HG03460 (cell line): ENCODE measurements around the gene KCNMA1.

Source experiments
- ATAC-seq: cut with Tn5 transposase; IDR thresholded peaks from one replicate; pipeline ENCODE4 v1.9.1; 2021; ENCODE audit not compliant: unreplicated experiment

KCNMA1 gene

DNA sequence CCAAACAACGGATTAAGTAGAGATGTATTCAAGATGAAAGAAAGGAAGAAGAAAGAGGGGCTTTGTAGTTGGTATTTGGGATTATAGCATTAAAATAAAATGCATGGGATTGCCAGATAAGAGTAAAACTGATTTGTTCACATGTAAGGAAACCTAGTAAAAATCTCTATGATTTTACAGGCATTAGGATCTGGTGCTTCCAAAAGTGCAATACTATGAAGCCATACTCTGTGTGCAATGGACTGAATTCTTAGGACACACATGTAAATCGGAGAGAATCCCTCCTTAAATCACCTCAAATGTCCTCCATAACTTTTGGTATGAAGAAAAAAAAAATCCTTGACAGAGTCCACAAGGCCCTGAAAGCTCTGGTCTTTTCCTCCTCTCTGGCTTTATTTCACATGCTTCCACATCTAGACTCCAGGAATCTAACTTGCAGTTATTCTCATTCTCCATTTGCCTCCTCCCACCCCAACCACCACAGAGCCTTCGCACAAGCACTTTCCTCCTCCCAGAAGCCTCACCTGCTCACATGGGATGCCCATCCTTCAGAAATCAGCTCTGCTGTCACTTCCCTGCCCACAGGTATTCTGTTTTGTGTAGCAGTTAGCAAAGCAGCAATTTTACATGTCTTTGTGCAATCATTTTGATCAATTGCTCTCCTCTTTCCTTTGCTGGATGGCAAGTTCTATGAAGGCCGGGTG lies 378.3 kb downstream of the KCNMA1 start:
- ATAC-seq = no peak

GRCh38 chr10:77256346-77256745 lies 381.3 kb downstream of the KCNMA1 start:
- no peak for ATAC-seq

DNA sequence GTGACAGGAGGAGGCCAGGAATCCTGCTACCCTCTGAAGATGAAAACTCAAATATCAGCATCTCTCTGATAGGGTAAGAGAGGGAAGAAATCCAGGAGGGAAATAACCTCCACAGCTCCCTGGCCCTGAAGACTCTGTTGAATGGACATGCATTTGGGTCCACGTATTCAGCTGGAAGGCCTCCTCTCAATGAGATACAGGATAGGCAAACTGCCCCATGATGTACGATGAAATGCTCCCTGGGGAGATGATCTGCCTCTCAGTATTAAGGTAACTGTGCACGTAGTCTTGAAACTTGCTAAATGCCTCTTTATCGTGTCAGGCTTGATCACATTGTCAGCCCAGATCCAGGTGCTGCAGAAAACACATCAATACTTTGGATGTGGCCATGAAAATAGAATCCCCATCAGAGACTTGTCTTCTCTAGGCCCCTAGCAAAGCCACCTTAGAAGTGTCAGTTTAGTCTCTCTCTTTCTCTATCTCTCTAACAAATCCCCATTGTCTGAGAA lies 384.0 kb downstream of the KCNMA1 start:
- ATAC-seq = no peak

GRCh38 chr10:77253147-77253545 lies 384.5 kb downstream of the KCNMA1 start:
- ATAC-seq = no peak

DNA sequence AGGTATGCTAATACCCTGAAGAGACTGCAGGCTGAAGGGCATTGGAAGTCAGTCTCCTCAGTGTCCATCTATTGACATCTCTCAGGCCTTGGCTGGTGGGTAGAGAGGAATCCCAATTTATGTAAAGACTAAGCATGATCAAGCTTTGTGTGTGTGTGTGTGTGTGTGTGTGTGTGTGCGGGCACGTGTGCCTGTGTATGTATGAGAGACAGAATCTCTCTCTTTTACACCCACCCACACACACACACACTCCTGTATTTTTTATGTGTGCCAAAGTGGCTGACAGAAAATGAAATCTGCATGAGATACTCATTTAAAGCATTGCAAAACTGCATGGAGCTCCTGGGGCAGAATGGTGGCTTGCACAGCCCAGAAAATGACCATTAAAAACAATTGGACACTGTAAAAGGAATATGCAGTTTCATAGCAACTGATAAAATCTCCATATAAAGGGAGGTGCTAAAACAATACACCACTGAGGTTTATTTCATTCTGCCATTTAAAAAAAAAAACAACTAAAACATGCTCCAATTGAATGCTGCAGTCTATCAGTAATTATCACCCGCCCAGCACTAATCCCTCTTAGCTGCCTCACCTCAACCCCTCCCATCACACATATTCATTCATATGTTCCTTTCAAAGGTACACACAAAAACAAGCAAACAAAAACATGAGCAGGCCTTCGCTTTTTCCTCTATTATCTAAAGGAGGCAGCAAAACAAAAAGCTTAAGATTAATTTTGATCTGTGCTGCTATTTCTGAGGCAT lies 385.0 kb downstream of the KCNMA1 start:
- no peak for ATAC-seq

DNA sequence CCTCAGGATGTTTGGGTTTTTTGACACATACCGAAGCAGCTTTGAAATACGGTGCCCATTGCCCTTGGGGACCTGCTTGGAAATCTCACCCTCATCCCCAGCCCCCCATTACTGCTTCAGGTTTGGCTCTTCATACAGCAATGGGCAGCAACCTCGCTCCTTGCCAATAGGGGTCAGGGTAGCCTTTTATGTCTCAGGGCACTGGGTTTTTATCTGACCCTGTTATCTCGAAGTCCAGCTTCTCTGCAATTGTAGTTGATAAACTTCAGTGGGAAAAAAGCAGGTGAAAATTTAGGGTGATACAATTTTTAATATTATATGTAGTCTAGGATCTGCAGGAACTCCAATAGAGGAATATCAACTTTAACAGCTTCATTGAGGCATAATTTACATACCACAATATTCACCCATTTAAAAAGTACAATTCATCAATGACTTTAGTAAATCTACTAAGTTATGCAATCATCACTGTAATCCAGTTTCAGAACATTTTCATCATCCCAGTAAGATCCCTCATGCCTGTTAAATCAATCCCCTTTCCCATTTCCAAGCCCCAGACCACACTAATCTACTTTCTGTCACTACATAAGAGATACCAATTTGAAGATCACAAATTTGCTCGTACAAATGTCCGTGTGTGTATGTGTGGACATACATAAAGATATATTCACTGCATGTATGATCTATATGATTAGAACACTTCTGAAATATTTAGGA lies 386.2 kb downstream of the KCNMA1 start:
- no peak for ATAC-seq

DNA sequence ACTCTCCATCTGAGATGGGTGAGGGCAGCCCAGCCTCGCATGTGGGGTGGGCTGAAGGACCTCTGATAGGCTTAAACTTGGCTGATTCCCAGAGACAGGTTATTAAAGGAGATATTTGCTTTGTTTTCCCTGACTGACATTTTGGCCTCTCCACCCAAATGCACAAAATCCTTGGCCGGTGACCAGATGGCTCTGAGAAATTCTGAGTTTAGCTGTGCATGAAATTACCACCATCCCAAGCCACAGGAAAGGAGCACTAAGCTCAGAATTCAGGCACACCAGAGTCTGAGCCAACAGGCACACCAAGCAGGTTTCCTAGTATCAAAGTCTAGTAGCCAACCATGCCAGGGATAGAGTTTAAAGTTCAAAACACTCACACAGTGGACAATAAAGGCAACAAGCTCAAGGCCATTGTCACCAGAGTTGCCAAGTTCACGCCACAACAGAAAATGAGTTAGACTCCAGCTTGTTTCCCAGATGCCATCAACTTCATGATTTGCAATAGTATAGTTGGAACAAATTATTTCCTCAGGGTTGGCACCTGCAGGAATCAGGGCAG lies 387.6 kb downstream of the KCNMA1 start:
- ATAC-seq = no peak

GRCh38 chr10:77248104-77248790 lies 389.4 kb downstream of the KCNMA1 start:
- ATAC-seq = no peak

DNA sequence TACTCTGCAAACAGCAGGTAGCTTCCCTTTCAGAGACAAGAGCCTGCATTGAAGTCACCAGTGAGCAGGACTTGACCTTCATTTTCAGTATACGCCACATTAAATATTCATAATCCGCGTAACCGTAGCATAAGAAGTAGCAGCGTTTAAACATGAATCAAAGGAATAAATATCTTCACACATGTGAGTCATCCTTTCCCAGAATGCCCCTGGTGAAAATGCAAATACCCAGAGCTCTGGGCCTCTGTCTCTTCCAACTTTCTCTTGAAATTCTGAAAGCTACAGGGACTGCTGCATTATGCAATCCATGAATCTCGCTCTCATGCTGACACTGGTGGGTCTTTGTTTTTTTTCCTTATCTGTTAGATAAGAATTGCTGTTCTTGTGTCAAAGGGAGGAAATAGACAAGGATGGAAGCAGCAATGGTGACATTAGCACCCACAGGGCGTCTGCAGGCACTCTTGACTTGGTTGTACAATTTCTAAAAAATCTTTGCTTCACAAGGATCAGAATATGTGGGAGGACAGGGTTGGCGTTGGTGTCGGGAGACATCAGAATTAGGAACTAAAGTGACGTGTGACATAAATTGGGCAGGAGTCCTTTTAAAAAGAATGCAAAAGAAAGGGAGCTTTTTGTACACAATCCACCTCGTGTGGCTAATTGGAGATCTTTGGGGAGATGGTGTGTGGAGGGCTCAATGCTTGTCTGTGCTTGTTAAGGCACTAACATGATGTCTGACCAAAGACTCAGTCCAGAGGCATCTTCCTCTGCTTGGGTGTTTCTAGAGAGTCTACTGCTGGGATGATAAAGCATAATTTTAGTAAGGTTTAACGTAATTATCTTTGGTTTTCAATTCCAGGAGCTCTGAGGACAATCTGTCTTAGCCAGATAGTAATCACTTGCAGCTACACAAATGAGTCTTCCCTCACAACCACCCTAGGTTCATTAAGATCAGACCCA lies 390.3 kb downstream of the KCNMA1 start:
- ATAC-seq = no peak

DNA sequence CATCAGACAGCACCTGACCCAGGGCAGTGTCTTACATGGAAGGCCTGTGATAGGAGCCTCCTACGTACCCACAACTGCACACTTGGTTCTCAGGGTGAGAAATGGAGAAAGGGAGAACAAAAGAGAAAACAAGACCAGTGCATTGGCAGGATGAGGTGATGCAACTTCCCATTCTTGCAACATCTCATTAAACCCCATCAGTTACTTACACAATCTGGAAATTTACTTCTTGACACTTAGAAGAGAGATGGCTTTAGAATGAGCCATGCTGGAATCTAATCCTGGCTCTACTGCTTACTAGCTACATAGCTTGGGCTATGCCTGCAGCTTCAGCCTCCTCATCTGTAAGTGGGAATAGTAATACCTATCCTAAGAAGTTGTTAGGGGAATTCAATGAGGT lies 391.7 kb downstream of the KCNMA1 start:
- ATAC-seq = no peak

DNA sequence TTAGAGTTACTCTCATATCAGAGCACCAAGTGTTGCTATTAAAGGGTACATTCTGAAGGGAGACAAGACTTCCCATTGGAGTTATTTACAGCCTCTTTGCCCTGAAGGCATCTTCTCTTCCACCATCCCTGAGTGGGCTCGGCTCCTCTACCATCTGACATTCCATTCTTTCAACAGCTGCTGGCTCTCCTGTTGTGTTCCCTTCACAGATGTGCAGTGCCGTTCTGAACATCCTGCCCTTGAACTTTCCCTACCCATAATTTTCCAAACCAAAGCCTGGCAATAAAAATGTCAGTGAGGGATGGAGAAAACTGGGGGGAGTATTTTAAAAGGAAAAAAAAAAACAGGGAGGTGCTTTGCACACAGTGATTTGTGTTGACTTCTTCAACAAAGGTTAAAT lies 392.9 kb downstream of the KCNMA1 start:
- no peak for ATAC-seq

DNA sequence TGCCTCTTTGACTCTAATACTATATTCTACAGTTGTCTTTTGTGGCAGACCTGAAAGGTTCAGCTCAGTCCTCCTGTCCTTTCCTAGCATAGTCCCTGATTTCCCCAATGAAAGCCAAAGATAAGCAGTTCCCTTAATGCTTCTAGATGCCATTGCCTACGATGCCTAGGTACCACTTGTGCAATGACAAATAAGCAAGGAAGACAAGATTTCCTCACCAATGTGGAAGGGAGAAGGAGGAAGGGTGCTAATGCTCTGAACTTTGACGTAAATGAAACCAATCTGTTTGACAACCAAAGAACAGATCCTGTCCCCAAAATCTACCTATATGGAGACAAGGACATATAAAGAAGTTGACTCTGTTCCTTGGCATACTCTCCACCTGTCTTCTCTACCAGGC lies 393.3 kb downstream of the KCNMA1 start:
- ATAC-seq = no peak

GRCh38 chr10:77241350-77241725 lies 396.3 kb downstream of the KCNMA1 start:
- ATAC-seq = no peak

DNA sequence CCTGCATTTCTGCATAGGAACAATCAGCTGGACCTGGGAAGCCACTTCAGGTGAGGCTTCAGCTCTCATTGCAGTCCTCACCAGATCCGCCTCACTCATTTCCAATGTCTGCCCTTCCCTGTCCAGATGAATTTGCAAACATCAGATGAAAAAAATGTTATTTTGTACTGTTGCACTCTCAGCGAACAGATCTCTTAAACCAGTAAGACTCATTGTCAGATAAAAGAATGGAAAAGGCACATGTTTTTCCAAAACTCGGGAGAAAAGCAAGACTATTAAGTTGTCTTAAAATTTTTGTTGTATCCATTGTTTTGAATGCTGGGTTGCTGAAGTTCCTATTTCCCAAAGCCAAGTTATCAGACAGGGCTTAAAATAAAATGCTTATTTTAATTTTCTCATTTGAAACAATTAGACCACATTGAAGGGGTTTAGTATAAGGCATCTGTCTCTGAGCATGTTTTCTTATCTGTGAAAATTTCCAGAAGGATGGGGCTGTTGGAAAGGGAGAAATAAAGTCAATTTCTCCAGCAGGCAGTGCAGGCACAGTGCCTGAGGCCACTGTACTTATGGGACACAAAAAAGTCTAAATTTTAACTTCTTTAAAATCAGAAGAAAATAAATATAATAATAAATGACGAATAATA lies 396.8 kb downstream of the KCNMA1 start:
- no peak for ATAC-seq

GRCh38 chr10:77240041-77240652 lies 397.5 kb downstream of the KCNMA1 start:
- ATAC-seq = no peak

DNA sequence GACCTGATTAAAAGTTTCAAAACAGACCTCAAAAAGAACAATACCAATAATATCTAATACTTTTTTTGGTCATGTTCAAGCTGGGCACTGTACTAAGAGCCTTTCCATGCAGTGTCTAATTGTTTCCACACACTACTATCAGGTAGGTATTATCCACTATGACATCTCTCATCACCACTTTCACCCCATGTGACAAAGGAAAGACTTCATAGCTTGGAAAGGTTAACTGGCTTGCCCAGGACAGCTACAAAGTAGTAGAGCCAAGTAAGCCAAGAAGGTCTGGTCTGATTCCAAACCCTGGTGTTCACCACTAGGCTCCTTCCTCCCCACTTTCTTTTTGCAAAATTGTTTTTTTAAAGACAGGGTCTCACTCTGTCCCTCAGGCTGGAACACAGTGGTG lies 400.5 kb downstream of the KCNMA1 start:
- no peak for ATAC-seq

GRCh38 chr10:77236700-77237099 lies 400.9 kb downstream of the KCNMA1 start:
- ATAC-seq = no peak

- ATAC-seq = no peak
Measured at GRCh38 chr10:77236029-77236428, 401.6 kb downstream of the KCNMA1 start.

- ATAC-seq = no peak
Measured at GRCh38 chr10:77234599-77234998, 403.0 kb downstream of the KCNMA1 start.
